Activated CD4-positive, CD25-positive, alpha-beta regulatory T cell treated with anti-CD3 and anti-CD28 coated beads, Interleukin-2, amount 50 U/mL, for 72 hours (primary cell): ENCODE data around the gene MECR.
A peak's percentile ranks its signal among the peaks of the same experiment; 100 is the strongest.

Experiments used
- DNase-seq: peaks from one replicate; pipeline ENCODE4 v3.0.0; 2021

The MECR gene

GRCh38 chr1:29201595-29202051 lies 29.1 kb downstream of the MECR start:
- no peak for DNase-seq

- no peak for DNase-seq
Measured at GRCh38 chr1:29200906-29201594, 29.7 kb downstream of the MECR start.

- no peak for DNase-seq
Measured at GRCh38 chr1:29197993-29198392, 32.7 kb downstream of the MECR start.

DNA sequence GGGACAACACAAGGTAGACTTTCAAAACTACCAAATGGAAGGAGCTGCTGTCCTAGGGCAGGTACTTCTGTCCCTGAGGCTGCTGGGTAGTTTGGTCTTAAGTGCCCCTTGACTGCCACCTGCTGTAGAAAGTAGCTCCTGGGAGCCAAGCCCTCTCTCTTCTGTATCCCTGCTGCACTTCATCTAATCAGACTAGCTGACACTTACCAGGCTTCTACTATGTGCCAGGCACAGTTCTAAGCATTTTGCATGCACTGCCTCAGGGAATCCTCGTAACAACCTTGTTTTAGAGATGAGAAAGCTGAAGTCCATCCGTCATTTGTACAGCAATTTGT lies 33.2 kb downstream of the MECR start:
- DNase-seq: no peak

- DNase-seq: no peak
Measured at GRCh38 chr1:29196863-29197589, 33.7 kb downstream of the MECR start.

GRCh38 chr1:29195881-29196291 lies 34.8 kb downstream of the MECR start:
- DNase-seq: no peak

GRCh38 chr1:29193879-29194455 lies 36.8 kb downstream of the MECR start:
- no peak for DNase-seq

- DNase-seq: no peak
Measured at GRCh38 chr1:29190718-29191117, 40.0 kb downstream of the MECR start.

DNA sequence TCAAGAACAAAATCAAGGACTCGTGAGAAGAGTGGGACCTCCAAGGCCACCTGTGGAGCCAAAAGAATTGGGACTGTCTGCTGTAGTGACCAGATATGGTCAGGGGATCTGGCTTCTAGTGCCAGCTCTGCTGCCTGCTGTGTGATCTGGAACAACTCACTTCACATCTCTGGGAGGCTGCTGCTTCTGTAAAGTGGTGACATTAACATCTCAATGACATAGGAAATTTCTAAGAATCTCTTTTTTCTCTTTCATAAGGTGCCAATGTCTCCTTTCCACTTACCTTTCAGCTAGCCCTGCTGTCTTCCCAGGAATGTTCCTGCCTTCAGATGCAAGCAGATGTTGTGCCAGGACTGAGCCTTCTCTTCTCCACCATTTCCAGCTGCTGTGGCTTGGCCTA lies 44.0 kb downstream of the MECR start:
- no peak for DNase-seq

GRCh38 chr1:29186252-29186651 lies 44.5 kb downstream of the MECR start:
- no peak for DNase-seq

DNA sequence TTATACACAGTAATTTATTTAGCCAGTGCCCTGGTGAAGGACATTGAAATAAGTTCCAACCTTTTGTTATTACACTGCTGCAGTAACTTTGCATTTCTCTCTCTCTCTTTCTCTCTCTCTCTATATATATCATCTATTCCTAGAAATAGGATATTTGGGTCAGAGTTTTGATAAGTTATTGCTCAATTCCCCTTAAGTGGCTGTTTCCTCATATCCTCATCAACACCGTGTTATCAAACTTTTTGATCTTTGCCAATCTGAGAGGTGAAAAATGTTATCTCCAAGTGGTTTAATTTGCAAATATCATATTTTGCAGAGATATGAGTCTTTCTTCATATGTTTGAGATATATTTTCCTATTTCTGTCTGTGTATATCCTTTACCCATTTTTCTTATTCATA lies 47.4 kb downstream of the MECR start:
- DNase-seq: no peak

- peak; percentile 99 for DNase-seq
Measured at GRCh38 chr1:29181413-29182225, 49.1 kb downstream of the MECR start, which contains the start of gene SRSF4. Gene SRSF4, minus strand, starts transcription at chr1:29181900. Its CDS starts 148 bp downstream, at chr1:29181752.

- DNase-seq: no peak
Measured at GRCh38 chr1:29180497-29181412, 50.0 kb downstream of the MECR start.

GRCh38 chr1:29179641-29180184 lies 51.0 kb downstream of the MECR start:
- DNase-seq: no peak

DNA sequence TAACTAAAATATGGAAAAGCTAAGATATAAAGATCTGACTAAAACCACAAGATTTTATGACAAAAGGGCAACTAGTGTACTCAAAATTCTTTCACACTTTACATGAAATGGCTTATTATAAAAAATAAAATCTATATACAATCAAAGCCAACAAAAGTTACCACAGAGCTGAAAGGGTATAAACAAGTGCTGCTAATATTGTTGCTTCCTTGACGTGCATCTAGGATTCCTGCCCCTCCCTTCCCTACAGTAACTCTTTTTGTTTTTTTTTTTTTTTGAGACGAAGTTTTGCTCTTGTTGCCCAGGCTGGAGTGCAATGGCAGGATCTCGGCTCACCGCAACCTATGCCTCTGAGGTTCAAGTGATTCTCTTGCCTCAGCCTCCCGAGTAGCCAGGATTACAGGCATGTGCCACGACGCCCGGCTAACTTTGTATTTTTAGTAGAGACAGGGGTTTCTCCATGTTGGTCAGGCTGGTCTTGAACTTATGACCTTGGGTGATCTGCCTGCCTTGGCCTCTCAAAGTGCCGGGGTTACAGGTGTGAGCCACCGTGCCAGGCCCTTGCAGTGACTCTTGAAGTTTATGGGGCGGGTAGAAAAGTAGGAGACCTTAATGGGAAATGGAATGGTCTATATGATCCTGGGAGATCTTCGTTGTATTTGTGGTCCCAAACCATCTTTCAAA lies 53.6 kb downstream of the MECR start:
- DNase-seq: no peak

- DNase-seq: no peak
Measured at GRCh38 chr1:29176576-29176975, 54.2 kb downstream of the MECR start.

DNA sequence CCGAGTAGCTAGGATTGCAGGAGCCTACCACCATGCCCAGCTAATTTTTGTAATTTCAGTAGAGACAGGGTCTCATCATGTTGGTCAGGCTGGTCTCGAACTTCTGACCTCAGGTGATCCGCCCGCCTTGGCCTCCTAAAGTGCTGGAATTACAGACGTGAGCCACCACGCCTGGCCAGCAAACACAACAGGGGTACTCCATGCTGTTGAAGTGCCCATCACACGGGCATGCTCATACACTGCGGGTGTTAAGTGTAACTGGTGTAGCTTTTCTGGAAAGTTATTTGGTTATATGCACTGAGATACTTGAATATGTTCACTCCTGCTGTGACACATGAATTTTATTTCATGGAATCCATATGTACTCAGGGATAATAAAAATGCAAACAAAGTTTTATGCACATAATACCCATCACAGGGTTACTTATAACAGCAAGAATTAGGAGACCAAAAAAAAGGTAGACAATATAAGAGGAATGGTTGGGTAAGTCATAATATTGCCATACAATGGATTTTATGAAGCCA lies 58.3 kb downstream of the MECR start:
- no peak for DNase-seq

DNA sequence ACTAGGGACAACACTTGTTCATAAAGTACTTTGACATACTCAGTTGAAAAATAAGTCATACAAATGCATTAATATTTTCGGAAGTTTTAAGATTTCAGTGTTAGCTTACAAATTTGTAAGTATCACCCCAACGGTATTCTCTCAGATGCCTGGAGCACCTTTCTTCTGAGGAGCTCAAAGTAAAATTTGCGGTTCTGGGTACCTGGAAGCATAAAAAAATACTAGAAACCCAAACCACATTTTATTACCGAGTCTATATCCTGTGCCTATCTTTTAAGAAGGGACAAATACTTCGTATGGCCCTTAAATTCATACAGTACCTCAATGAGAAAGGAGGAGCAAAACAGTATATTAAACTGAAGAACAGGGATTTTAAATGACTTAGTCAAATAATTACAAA lies 59.2 kb downstream of the MECR start:
- no peak for DNase-seq

DNA sequence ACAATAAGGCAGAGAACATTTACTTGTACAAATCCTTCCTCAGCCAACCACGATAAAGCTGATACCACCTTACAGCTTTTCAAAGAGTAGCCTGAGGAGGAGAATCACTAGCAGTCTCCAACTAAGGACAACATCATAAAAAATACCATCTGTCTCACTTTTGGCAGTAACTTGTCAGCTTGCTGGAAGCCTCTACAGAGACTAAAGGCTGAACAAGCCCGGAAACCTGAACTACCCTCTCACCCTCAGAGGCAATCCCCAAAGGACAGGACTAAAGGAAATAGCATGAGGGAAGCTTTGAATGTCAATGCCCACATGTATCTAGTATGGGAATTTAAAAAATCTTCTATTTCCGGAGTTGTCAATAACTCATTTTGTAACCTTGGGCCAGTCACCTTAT lies 59.6 kb downstream of the MECR start:
- DNase-seq: no peak

DNA sequence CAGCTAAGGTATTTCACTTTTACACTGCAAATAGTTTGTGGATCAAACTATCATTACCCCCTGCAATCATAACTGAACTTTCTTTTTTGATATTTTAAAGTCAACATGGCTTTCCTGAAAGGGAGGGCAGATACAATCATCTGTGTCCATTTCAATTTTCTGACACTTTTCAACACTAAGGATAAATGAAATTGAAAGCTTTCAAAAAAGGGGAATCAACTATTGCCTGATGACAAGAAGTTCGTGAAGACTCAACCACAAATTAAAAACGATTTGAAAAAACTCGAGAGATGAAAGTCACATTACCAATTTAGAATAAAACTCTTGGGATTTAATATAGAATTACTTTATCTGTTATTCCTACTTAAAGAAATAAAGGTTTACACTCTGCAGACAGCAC lies 60.8 kb downstream of the MECR start:
- DNase-seq: no peak

GRCh38 chr1:29167904-29168303 lies 62.8 kb downstream of the MECR start:
- no peak for DNase-seq
